ENCODE data around the gene ACTR2. TPM values are rescaled to one million over a fixed set of nuclear protein-coding genes. Genes with fewer than 3 reads are reported as not detected.

The ACTR2 gene
- polyA plus RNA-seq, 1 experiment = 57.9 TPM

DNA sequence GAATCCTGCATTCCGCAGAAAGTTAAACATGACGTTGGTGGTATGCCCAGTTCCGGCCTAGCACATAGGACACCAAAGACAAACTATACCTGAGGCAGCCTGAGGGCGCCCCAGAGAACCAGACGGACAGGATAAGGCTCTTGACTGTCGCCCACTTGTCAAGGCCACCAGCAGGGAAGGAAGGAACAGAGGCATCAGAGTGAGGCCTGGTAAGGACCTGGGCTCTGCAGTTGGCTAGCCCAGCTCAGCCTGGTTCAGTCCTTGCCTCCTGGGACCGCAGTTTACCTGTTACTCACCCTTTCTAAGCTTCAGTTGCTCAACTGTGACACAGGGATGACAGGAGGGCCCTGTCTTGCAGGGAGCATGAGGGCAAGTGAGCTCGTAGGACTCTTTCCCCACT, 82.1 kb downstream of the ACTR2 start:
- POLR2A ChIA-PET = no interaction called here
- TF ChIP-seq, protein P1, sequence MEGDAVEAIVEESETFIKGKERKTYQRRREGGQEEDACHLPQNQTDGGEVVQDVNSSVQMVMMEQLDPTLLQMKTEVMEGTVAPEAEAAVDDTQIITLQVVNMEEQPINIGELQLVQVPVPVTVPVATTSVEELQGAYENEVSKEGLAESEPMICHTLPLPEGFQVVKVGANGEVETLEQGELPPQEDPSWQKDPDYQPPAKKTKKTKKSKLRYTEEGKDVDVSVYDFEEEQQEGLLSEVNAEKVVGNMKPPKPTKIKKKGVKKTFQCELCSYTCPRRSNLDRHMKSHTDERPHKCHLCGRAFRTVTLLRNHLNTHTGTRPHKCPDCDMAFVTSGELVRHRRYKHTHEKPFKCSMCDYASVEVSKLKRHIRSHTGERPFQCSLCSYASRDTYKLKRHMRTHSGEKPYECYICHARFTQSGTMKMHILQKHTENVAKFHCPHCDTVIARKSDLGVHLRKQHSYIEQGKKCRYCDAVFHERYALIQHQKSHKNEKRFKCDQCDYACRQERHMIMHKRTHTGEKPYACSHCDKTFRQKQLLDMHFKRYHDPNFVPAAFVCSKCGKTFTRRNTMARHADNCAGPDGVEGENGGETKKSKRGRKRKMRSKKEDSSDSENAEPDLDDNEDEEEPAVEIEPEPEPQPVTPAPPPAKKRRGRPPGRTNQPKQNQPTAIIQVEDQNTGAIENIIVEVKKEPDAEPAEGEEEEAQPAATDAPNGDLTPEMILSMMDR (IDR thresholded peaks at IDR 0.05; ENCODE audit: insufficient read depth, low read depth, low read length) = no peak

DNA sequence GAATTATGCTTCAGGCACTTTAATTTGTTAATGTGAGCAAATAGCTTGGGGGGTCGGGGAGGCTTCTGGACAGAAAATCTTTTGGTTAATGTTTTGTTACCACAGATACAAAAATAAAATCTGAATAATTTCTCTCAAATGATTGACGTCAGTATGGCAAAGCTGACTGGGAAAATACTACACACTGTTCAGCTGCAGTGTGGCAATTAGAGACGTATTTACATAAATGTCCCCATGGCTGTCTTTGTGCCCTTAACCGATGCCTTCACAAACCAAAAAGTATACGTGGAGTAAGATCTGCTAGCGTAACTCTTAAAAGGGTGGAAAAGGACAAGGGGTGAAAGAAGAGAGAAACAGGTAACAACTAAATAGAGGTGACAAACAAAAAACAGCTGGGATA, 83.4 kb downstream of the ACTR2 start:
- POLR2A ChIA-PET = no interaction called here

More for the DNA sequence above, 82.1 kb downstream of the ACTR2 start:
- Histone ChIP-seq H3K27me3 (ENCODE audit: control insufficient read depth, insufficient read depth, low read length) (no peaks in the 10 kb centered on the region), H3K4me3 (ENCODE audit: low read depth, low read length) (no peak overlapping the region), H3K36me3 (ENCODE audit: control insufficient read depth, insufficient read depth, low read length) (peaks cover 19% of the 10 kb centered on the region)
- DNase-seq (ENCODE audit: low read depth) = no peak
- CTCF ChIA-PET = interaction anchor here (0.6 to 2.3 kb wide), 3 partner anchors 11 to 658 kb away, joined by 3 to 8 read pairs (median 3); no protein-coding TSS in a partner anchor

DNA sequence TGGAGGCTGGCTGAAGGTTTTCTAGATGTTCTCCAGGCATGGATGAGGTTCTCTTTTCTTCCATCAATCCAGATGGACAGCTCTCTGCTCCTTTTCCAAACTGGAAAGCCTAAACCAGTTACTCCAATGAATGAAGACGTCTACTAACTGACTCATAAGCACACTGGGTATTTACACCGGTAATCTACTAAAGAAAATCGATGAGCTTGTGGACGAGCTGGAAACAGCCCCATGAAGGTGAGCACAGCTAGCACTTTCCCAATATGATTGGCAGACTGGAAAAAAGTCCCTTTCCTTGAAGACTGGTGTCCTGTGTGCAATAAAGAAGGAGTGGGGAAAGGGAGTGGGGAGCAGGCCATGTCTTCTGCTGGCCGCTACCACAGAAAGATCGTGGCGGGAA, 84.0 kb downstream of the ACTR2 start:
- peaks cover 29% of the 10 kb centered on the region for H3K36me3 ChIP-seq (ENCODE audit: control insufficient read depth, insufficient read depth, low read length)

More for the DNA sequence above, 83.4 kb downstream of the ACTR2 start:
- CTCF ChIA-PET = interaction anchor here (0.6 to 1.8 kb wide), 3 partner anchors 9 to 46 kb away, joined by 3 to 4 read pairs (median 4); no protein-coding TSS in a partner anchor
- peaks cover 24% of the 10 kb centered on the region for H3K36me3 ChIP-seq (ENCODE audit: control insufficient read depth, insufficient read depth, low read length)
- H3K4me3 ChIP-seq (ENCODE audit: low read depth, low read length) = no peak overlapping the region
- no peaks in the 10 kb centered on the region for H3K27me3 ChIP-seq (ENCODE audit: control insufficient read depth, insufficient read depth, low read length)
- DNase-seq (ENCODE audit: low read depth) = no peak
- TF ChIP-seq, protein P1 (IDR thresholded peaks at IDR 0.05; ENCODE audit: insufficient read depth, low read depth, low read length) = no peak

DNA sequence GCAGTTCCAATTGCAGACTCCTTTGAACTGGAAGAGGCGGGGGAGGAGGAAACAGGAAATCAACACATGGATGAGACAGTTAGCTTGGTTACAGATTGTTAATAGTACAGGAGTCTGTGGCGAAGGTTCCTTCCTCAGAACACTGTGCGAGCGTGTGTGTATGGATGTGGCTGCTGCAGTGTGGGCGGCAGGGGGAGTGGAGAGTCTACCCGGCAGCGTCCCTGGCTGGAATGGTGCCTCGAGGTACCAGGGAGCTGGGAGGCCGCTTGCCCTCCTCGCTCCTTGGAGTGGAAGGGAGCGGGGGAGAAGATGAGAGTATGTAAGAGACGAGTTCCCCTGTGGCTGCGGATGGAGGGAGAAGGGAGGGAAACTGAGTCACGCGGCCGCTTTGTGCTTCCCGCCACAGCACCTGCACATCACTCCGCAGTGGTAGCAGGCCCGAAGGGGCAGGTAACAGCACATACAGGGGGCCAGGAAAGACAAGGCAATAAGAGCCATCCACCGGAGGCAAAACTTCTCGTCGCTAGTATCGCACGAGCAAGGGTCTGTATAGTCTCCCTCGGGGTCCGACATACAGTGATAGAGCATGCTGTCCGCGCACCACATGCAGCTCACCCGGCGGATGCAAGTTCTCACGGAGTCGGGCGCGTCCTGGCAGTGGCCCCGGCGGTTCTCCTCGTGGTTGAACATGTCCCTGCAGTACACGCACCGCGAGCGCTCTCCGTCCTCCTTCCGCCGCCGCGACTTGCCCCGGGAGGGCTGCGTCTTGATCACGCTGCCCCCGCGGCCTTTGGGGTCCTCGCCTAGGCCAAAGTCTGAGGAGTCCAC, 85.7 kb downstream of the ACTR2 start:
- ChIA-PET CTCF (no interaction called here), POLR2A (no interaction called here)
- no peak for DNase-seq (ENCODE audit: low read depth)
- Histone ChIP-seq H3K4me3 (ENCODE audit: low read depth, low read length) (no peak overlapping the region), H3K27me3 (ENCODE audit: control insufficient read depth, insufficient read depth, low read length) (no peaks in the 10 kb centered on the region), H3K36me3 (ENCODE audit: control insufficient read depth, insufficient read depth, low read length) (peaks cover 30% of the 10 kb centered on the region)
- TF ChIP-seq, protein P1 (IDR thresholded peaks at IDR 0.05; ENCODE audit: insufficient read depth, low read depth, low read length) = no peak

More for the DNA sequence above, 84.0 kb downstream of the ACTR2 start:
- ChIA-PET POLR2A (no interaction called here), CTCF (interaction anchor here (0.6 to 1.8 kb wide), 3 partner anchors 9 to 47 kb away, joined by 3 to 4 read pairs (median 4); no protein-coding TSS in a partner anchor)
- TF ChIP-seq, protein P1 (IDR thresholded peaks at IDR 0.05; ENCODE audit: insufficient read depth, low read depth, low read length) = no peak
- DNase-seq (ENCODE audit: low read depth) = no peak
- Histone ChIP-seq H3K27me3 (ENCODE audit: control insufficient read depth, insufficient read depth, low read length) (no peaks in the 10 kb centered on the region), H3K4me3 (ENCODE audit: low read depth, low read length) (no peak overlapping the region)

DNA sequence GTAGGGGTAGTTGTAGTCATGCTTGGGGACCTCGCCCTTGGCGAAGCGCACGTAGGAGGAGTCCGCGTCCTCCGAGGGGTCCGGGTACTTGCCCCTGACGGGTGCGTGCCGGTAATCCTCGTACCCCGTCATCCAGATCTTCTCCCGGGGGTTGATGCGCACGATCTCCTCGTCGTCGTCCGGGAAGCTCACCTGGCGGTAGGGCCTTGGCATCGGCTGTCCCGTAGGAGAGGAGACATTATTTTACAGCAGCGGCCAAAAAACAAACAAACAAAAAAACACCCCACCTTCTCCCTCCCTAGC, 86.3 kb downstream of the ACTR2 start:
- H3K4me3 ChIP-seq (ENCODE audit: low read depth, low read length) = no peak overlapping the region
- POLR2A ChIA-PET = no interaction called here
- H3K36me3 ChIP-seq (ENCODE audit: control insufficient read depth, insufficient read depth, low read length) = peaks cover 30% of the 10 kb centered on the region
- H3K27me3 ChIP-seq (ENCODE audit: control insufficient read depth, insufficient read depth, low read length) = no peaks in the 10 kb centered on the region
- DNase-seq (ENCODE audit: low read depth) = no peak
- TF ChIP-seq, protein P1 (IDR thresholded peaks at IDR 0.05; ENCODE audit: insufficient read depth, low read depth, low read length) = no peak
- CTCF ChIA-PET = no interaction called here

All from BJ (cell line).